Measurements from ENCODE around the gene ANO3.

The ANO3 gene

DNA sequence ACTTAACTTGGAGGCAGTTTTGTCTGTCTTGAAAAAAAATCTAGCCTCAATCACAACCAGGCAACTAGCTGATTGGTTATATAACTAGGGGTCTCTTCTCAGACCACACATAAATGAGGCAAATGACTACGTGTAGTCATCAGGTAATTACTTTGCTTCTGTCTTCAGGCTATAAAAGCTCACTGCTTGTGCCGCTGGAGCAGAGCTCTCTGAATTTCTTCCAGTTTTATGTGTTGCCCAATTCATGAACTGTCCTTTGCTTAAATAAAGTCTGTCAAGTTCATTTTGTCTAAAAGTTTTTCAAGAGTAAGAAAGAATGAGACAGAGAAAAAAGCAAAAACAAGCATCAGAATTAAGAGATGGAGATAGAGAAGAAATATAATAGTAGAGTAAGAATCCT lies 146.8 kb downstream of the ANO3 start:
- Histone ChIP-seq H3K4me1 (no peaks in the 10 kb centered on the region; the same call in 1 of the 2 replicates), H3K4me3 (ENCODE audit: low read depth, low read length) (no peak overlapping the region), H3K36me3 (no peaks in the 10 kb centered on the region), H3K27me3 (no peaks in the 10 kb centered on the region), H3K9me3 (no peaks in the 10 kb centered on the region)
- DNase-seq: no peak
- TF ChIP-seq, protein P1, sequence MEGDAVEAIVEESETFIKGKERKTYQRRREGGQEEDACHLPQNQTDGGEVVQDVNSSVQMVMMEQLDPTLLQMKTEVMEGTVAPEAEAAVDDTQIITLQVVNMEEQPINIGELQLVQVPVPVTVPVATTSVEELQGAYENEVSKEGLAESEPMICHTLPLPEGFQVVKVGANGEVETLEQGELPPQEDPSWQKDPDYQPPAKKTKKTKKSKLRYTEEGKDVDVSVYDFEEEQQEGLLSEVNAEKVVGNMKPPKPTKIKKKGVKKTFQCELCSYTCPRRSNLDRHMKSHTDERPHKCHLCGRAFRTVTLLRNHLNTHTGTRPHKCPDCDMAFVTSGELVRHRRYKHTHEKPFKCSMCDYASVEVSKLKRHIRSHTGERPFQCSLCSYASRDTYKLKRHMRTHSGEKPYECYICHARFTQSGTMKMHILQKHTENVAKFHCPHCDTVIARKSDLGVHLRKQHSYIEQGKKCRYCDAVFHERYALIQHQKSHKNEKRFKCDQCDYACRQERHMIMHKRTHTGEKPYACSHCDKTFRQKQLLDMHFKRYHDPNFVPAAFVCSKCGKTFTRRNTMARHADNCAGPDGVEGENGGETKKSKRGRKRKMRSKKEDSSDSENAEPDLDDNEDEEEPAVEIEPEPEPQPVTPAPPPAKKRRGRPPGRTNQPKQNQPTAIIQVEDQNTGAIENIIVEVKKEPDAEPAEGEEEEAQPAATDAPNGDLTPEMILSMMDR (IDR thresholded peaks at IDR 0.05; ENCODE audit: low read depth, low read length): no peak

DNA sequence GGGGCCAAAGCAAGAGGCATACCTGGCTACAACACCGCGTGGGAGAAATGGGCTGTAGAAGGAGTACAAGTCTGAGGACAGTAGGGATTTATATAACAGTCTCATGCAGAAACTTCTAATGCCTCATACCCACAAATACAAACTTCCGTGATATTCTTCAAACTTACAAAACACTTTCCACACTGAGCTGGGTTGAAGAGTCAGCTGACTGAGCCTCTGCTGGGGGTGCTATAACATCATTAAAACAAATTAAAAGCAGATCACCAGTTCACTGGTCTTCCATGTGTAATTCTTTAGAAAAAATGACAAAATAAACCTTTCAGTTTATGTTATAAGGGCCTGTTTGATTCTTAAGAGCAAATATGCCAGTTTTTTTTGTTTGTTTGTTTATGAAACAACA lies 148.1 kb downstream of the ANO3 start:
- Histone ChIP-seq H3K27me3 (no peaks in the 10 kb centered on the region), H3K4me1 (no peaks in the 10 kb centered on the region; the same call in 1 of the 2 replicates)
- TF ChIP-seq, protein P1 (IDR thresholded peaks at IDR 0.05; ENCODE audit: low read depth, low read length): no peak

DNA sequence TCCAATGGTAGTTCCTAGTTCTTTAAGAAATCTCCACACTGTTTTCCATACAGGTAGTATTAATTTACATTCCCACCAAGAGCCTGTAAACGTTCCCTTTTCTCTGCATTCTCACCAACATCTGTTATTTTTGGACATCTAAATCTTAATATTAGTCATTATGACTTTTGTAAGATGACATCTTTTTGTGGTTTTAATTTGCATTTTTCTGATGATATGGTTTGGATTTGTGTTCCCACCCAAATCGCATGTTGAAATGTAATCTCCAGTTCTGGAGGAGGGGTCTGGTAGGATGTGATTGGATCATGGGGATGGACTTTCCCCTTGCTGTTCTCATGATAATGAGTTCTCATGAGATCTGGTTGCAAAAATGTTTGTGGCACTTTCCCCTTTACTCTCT lies 151.2 kb downstream of the ANO3 start:
- Histone ChIP-seq H3K27me3 (no peaks in the 10 kb centered on the region), H3K36me3 (no peaks in the 10 kb centered on the region), H3K4me1 (no peaks in the 10 kb centered on the region), H3K9me3 (no peaks in the 10 kb centered on the region), H3K4me3 (ENCODE audit: low read depth, low read length) (no peak overlapping the region)
- no peak for DNase-seq
- TF ChIP-seq, protein P1 (IDR thresholded peaks at IDR 0.05; ENCODE audit: low read depth, low read length): no peak

More for the DNA sequence above, 148.1 kb downstream of the ANO3 start:
- no peak for DNase-seq
- H3K9me3 ChIP-seq: no peaks in the 10 kb centered on the region
- H3K4me3 ChIP-seq (ENCODE audit: low read depth, low read length): no peak overlapping the region
- H3K36me3 ChIP-seq: no peaks in the 10 kb centered on the region

DNA sequence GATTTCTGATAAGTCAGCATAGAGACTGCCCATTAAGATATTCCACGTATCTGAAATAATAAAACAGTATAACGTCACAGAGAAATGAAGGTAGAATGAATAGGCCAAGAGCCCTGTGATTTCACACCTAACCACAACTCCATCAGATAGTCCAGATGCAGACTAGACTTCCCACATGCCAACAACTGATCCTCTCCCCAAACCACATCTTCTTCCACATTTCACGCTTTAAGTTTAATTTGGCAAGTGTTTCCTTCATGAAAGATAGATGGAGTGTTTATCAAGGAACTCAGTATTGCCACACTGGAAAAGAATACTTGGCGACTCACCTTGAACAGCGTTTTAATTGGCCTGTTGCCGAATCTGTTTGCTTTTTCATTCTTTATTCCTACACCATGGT lies 158.6 kb downstream of the ANO3 start:
- DNase-seq: no peak
- H3K4me3 ChIP-seq (ENCODE audit: low read depth, low read length): no peak overlapping the region
- H3K4me1 ChIP-seq: no peaks in the 10 kb centered on the region
- TF ChIP-seq, protein P1 (IDR thresholded peaks at IDR 0.05; ENCODE audit: low read depth, low read length): no peak
- no peaks in the 10 kb centered on the region for H3K27me3 ChIP-seq
- H3K36me3 ChIP-seq: no peaks in the 10 kb centered on the region
- H3K9me3 ChIP-seq: no peaks in the 10 kb centered on the region

DNA sequence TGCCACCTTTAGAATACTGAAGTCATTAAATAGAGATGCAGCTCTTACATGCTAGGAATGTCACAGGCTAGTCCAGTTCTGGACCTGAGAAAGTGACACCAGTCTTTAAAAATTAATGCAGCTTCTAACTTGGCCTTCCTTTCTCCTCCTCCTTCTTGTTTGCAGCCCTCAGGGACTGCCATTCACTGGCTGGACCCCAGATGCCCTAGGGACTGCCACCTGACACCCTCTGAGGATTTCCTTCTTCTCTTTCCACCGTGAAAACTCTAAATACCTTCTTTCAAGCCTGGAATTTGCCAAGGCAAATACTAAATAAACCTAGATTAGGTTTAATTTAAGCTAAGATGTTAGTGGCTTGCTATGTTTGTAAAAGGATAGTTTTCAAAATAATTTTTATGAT lies 161.7 kb downstream of the ANO3 start:
- Histone ChIP-seq H3K27me3 (no peaks in the 10 kb centered on the region), H3K4me3 (ENCODE audit: low read depth, low read length) (no peak overlapping the region), H3K4me1 (no peaks in the 10 kb centered on the region), H3K36me3 (no peaks in the 10 kb centered on the region), H3K9me3 (no peaks in the 10 kb centered on the region)
- TF ChIP-seq, protein P1 (IDR thresholded peaks at IDR 0.05; ENCODE audit: low read depth, low read length): no peak
- no peak for DNase-seq

DNA sequence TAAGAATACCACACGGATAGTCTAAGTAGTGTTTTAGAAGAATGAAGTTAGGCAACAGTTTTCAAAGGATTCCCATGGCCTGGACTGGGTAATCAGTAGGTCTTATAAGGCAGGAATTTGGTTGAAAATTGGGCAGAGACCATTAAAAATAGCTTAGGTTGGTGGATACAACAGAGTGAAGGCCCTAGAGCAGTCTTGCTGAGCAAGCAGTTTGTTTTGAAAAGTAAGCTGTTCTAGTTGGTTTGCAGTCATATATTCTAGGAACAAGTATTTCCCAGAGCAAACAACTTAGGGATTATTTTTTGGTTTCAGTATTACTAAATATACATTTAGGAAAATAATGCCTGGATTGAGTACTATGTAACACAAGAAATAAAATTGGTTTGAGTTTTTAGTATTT lies 175.3 kb downstream of the ANO3 start:
- Histone ChIP-seq H3K36me3 (no peaks in the 10 kb centered on the region), H3K4me3 (ENCODE audit: low read depth, low read length) (no peak overlapping the region), H3K27me3 (no peaks in the 10 kb centered on the region), H3K9me3 (no peaks in the 10 kb centered on the region), H3K4me1 (no peaks in the 10 kb centered on the region)
- TF ChIP-seq, protein P1 (IDR thresholded peaks at IDR 0.05; ENCODE audit: low read depth, low read length): no peak
- DNase-seq: no peak
